Endothelial cell of umbilical vein (primary cell): Measurements from ENCODE around the gene FBXL12. TPM values are rescaled to one million over a fixed set of nuclear protein-coding genes. Genes with fewer than 3 reads are reported as not detected.
"Not testable (repeated sequence)": the region's sequence is repeated elsewhere in the genome, so short reads cannot be mapped to it uniquely, and the experiment has no call there.

ENCODE experiments used
- BruUV-seq: library from RNA; stranded (reverse); fragments of 400-500 nt; replicated peaks from 2 replicates; lab custom pipeline; 2021; lab: Mats Ljungman, UMichigan
- CTCF ChIA-PET: fragments of 300-600, 350-600 bp; sonication (Branson Sonifier 250); formaldehyde crosslinking; loops from one replicate; lab custom pipeline; 2021; ENCODE audit warnings: antibody characterized with exemption, inconsistent platforms; lab: Charles Lee
- POLR2A ChIA-PET: fragments of 300-600, 350-600 bp; sonication (Branson Sonifier 250); formaldehyde crosslinking; loops from one replicate; lab custom pipeline; 2021; ENCODE audit warnings: antibody characterized with exemption, inconsistent platforms; lab: Charles Lee
- DNase-seq: peaks from one replicate; pipeline ENCODE4 v3.0.0-alpha.2; 2011; ENCODE audit warnings: low read depth, low spot score
- FAIRE-seq: peaks from 2 replicates; lab custom pipeline; 2011; peaks lifted over from hg19 to GRCh38; lab: Jason Lieb, UNC
- H2AFZ ChIP-seq: 2 replicates; pipeline ENCODE4 v1.6.0; 2012; ENCODE audit warnings: low read depth, low read length, control low read depth, inconsistent platforms
- H3K27ac ChIP-seq: 2 replicates; pipeline ENCODE4 v1.5.1; 2011; ENCODE audit warnings: low read depth, mild to moderate bottlenecking, control low read depth, low read length, moderate library complexity; ENCODE audit not compliant: insufficient read depth
- H3K27me3 ChIP-seq, 2 experiments: 2 replicates each; pipeline versions ENCODE4 v1.6.0 to v1.6.1; 2011; ENCODE audit warnings: low read length in 2 of 2, mixed read lengths in 1 of 2; ENCODE audit not compliant: control insufficient read depth in 2 of 2, insufficient read depth in 2 of 2
- H3K36me3 ChIP-seq, 2 experiments: 2 replicates in 1 of 2; 3 replicates in 1 of 2; pipeline ENCODE4 v1.5.1; 2011; ENCODE audit warnings: low read length in 2 of 2, mild to moderate bottlenecking in 1 of 2, moderate library complexity in 1 of 2; ENCODE audit not compliant: control insufficient read depth in 2 of 2, insufficient read depth in 2 of 2; ENCODE audit errors: extremely low read depth in 1 of 2
- H3K4me1 ChIP-seq: 3 replicates; pipeline ENCODE4 v1.5.1; 2011; ENCODE audit warnings: mild to moderate bottlenecking, low read length; ENCODE audit not compliant: control insufficient read depth, insufficient read depth; ENCODE audit errors: extremely low read depth
- H3K4me2 ChIP-seq: 2 replicates; pipeline ENCODE4 v1.6.1; 2011; ENCODE audit warnings: low read length, control low read depth, mixed read lengths; ENCODE audit not compliant: insufficient read depth
- H3K4me3 ChIP-seq, 3 experiments: fragments of 200-600 bp in 1 of 3; sonication (generic), shearing (Covaris generic) in 1 of 3; replicated peaks in 1 of 3; 2 replicates each; pipeline ENCODE4 v1.5.1; 2011 to 2016; ENCODE audit warnings: control low read depth in 3 of 3, low read length in 3 of 3, mild to moderate bottlenecking in 2 of 3, inconsistent platforms in 1 of 3, low read depth in 1 of 3, moderate library complexity in 1 of 3; ENCODE audit not compliant: insufficient read depth in 1 of 3
- H3K79me2 ChIP-seq: 2 replicates; pipeline ENCODE4 v1.6.0; 2012; ENCODE audit warnings: low read length, inconsistent platforms; ENCODE audit not compliant: control insufficient read depth, insufficient read depth
- H3K9ac ChIP-seq: replicated peaks from 2 replicates; pipeline ENCODE3; 2011; ENCODE audit warnings: low read length, control low read depth; ENCODE audit not compliant: insufficient read depth; ENCODE audit errors: extremely low read depth
- H3K9me1 ChIP-seq: replicated peaks from 3 replicates; pipeline ENCODE4 v1.6.0; 2011; ENCODE audit warnings: mild to moderate bottlenecking, low read length; ENCODE audit not compliant: control insufficient read depth, insufficient read depth; ENCODE audit errors: extremely low read depth
- H3K9me3 ChIP-seq: replicated peaks from 2 replicates; pipeline ENCODE4 v1.5.1; 2012; ENCODE audit warnings: low read length, inconsistent platforms; ENCODE audit not compliant: control insufficient read depth, insufficient read depth
- H4K20me1 ChIP-seq: replicated peaks from 2 replicates; pipeline ENCODE3; 2011; ENCODE audit warnings: mild to moderate bottlenecking, low read length; ENCODE audit not compliant: control insufficient read depth, insufficient read depth; ENCODE audit errors: extremely low read depth
- GATA2 ChIP-seq: IDR thresholded peaks from 2 replicates; pipeline ENCODE4 v1.7.0; 2011; ENCODE audit warnings: low read depth, mild to moderate bottlenecking, moderate library complexity, mixed read lengths, low read length; ENCODE audit not compliant: insufficient read length, insufficient read depth
- POLR2A ChIP-seq: IDR thresholded peaks from 2 replicates; pipeline ENCODE4 v1.6.1; 2012; ENCODE audit warnings: low read depth, mild to moderate bottlenecking, control low read depth, low read length
- dilution Hi-C: fragments of 300-500 bp; cut with MboI; formaldehyde crosslinking; loops from one replicate; pipeline ENCODE4 v1.15.0; 2019; ENCODE audit warnings: low sequenced_read_pairs; ENCODE audit not compliant: extremely low pct_ligation_motif_present
- intact Hi-C: fragments of 100-400 bp; cut with micrococcal nuclease; formaldehyde crosslinking; loops from one replicate; pipeline ENCODE4 v1.10.0; 2022
- polyA plus RNA-seq, 4 experiments: library from polyadenylated mRNA; depleted of rRNA in 3 of 4; stranded (reverse) in 3 of 4; unstranded in 1 of 4; fragments of >200 nt; gene quantifications; 2 replicates each; pipeline versions ENCODE4 v1.2.1 to v1.2.3, GENCODE V29; 2011 to 2012; ENCODE audit warnings: missing spikeins in 1 of 4
- total RNA-seq: library from RNA; stranded (reverse); gene quantifications from 2 replicates; pipeline ENCODE4 v1.2.3, GENCODE V29; 2021

The FBXL12 gene
- total and polyA plus RNA-seq, 2 donors (not counting 3 experiments of a cell fraction or from before 2014, with no cell fraction given): 26.9 to 33.3 TPM

- Histone ChIP-seq H3K9ac (no peak overlapping the region), H3K4me1 (peaks cover 4% of the 10 kb centered on the region), H3K9me3 (no peaks in the 10 kb centered on the region), H3K9me1 (no peaks in the 10 kb centered on the region), H3K4me3 (no peak overlapping the region), H3K36me3 (no peaks in the 10 kb centered on the region), H4K20me1 (no peaks in the 10 kb centered on the region), H3K27ac (no peak overlapping the region), H3K4me2 (no peak overlapping the region), H2AFZ (no peak overlapping the region), H3K27me3 (no peaks in the 10 kb centered on the region), H3K79me2 (no peaks in the 10 kb centered on the region)
- intact Hi-C loops: no loop called here
- dilution Hi-C loops: no loop called here
- no TSS peak for BruUV-seq
- DNase-seq: no peak
- ChIA-PET POLR2A (no interaction called here), CTCF (interaction anchor here (0.6 kb wide), 1 partner anchor 161 kb away, joined by 3 read pairs; no protein-coding TSS in a partner anchor)
- TF ChIP-seq GATA2: no peak
- TF ChIP-seq POLR2A: no peak
- no peak for FAIRE-seq
These were observed 29.8 kb downstream of the FBXL12 start for GRCh38 chr19:9789066-9789465.

GRCh38 chr19:9788604-9789003, 30.3 kb downstream of the FBXL12 start:
- H3K79me2 ChIP-seq, H3K9me3 ChIP-seq, intact Hi-C loops, BruUV-seq, H3K27me3 ChIP-seq, H3K4me2 ChIP-seq, H2AFZ ChIP-seq, H4K20me1 ChIP-seq, dilution Hi-C loops, H3K4me1 ChIP-seq, H3K36me3 ChIP-seq, H3K9me1 ChIP-seq, H3K4me3 ChIP-seq, H3K9ac ChIP-seq, H3K27ac ChIP-seq, FAIRE-seq, DNase-seq: not testable (repeated sequence)
- ChIA-PET CTCF (interaction anchor here (0.6 kb wide), 1 partner anchor 161 kb away, joined by 3 read pairs; no protein-coding TSS in a partner anchor), POLR2A (interaction anchor here (0.6 kb wide), 1 partner anchor 26 kb away, joined by 5 read pairs; no protein-coding TSS in a partner anchor)
